CD4-positive, alpha-beta T cell treated with Interleukin-4 for 4 hours (primary cell): ENCODE results near the gene STARD3.

Source experiments
- DNase-seq: peaks from one replicate; pipeline ENCODE4 v3.0.0-alpha.2; 2020

The STARD3 gene

GRCh38 chr17:39661744-39662541 lies 25.0 kb downstream of the STARD3 start:
- DNase-seq: no peak

- no peak for DNase-seq
Measured at GRCh38 chr17:39662551-39663339, 25.8 kb downstream of the STARD3 start.

- DNase-seq: no peak
Measured at GRCh38 chr17:39663340-39663687, 26.4 kb downstream of the STARD3 start.

DNA sequence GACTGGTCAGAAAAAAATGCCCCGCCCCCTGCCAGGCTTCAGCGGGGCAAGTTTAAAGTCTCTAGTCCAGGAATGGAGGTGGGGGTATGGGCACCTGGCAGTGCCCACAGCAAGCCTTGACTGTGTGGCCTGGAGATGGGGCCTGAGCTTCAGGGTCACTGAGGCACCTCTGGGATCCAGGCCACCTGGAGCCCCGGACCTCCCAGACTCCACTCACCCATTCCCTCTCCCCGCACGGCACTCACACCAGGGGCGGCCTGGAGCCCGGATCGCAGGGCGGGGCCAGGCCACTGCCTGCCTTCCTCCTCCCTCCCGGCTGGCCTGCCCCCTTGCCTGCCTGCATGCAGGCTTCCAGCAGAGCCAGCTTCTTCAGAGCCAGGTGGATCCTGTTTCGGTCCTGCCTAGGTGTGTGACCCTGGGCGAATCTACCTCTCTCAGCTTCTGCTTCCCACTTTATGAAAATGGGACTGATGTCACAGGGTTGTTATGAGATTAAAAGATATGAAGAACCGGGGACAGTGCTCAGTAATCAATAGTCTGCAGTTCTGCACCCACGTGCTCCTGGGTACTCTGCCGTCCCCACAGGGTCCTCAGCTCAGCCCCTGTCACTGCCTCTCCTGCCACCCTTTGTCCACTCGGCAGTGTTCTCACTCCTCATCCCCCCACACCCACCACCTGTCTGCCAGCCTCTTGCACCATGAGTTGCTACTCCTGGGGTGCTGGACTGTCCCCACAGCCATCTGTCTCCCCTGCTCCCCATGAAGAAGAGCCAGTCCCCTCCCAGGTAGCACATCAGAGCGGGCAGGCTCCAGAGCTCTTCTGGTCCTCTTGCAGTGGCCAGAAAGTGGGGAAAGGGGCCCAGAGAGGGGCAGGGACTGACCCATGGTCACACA lies 27.0 kb downstream of the STARD3 start:
- DNase-seq: no peak

DNA sequence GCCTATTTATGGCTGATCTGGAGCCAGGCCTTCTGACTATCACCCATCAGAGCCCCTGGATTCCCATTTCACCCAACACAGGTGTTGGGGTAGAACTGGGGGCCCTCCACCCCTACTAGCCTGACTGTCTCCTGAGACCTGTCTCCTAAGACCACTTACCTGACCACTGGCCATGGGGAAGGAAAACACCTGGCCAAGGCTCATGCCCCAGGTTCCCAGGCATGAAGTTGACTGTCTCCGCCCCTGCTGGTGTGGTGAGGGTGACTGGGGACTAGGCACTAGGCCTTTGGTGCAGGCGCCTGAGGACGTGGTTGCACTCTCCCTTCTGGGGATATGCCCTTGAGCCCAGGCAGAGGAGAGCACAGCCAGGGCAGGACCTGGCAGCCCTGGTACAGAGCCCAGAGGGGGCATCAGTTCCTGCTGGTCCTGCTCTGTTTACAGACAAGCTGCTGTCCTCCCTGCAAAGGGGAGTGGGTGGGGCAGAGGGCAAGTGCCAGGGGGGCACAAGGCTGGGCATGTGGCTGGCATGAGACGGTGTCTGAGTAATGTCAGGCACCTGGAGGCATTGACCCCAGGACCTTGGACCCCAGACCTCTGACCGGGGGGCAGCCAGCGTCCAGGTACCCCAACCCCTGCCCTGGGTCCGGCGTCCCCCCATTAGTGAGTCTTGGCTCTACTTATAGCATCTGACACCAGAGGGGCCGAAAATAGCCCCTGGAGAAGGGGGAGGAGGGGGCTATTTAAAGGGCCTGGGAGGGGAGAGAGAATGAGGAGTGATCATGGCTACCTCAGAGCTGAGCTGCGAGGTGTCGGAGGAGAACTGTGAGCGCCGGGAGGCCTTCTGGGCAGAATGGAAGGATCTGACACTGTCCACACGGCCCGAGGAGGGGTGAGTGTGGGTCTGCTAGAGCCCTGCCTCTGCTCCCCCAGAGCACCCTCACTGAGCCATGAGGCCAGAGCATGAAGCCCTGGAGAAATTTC lies 27.9 kb downstream of the STARD3 start, which contains the start of gene TCAP:
Gene TCAP, plus strand, starts transcription at position 769 of the 981 bp plus-strand sequence. Its CDS starts 11 bp downstream, at position 780.
- no peak for DNase-seq

GRCh38 chr17:39665642-39666224 lies 28.8 kb downstream of the STARD3 start:
- DNase-seq: no peak

DNA sequence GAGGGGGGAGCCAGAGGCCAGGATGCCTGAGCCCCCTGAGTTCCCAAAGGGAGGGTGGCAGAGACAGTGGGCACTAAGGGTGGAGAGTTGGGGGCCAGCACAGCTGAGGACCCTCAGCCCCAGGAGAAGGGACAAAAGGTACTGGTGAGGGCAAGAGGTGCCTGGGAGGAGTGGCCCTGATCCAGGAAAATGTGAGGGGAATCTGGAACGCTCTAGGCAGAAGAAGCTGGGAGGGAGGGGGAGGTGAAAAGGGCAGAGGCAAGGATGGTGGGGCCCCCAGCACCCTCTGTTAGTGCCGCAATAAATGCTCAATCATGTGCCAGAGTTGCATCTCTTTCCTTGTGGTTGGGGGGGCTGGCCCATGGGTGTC lies 29.3 kb downstream of the STARD3 start:
- no peak for DNase-seq

DNA sequence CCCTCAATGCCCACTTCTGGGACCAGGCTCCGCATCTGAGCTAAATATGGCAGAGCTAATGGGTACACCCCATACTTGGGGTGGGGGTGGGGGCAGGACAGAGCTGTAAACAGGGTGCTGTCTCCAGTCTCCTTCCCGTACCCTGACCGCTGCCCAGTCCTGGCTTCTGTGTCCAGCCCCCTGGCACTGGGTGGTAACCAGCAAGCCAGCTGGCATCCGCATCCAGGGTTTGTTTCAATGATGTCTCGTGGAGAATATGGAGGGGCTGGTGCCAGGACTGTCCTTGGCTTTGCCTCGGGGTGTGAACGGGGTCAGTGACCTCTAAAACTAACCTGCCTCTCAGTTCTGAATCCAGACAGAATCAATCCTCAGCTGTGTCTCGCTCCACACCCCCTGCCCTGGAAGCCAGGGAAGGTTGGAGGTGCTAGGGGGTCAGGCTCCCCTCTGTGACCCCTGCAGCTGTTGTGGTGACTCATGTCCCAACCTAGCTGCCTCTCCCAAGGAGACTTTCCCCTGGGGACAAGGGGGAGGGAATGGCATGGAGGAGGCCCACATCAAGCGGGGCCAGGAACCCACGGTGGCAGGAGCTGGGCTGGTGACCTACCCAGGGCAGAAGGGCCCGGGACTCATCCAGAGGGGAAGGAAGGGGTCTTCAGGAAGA lies 29.8 kb downstream of the STARD3 start:
- DNase-seq: no peak

GRCh38 chr17:39667262-39667944 lies 30.5 kb downstream of the STARD3 start:
- DNase-seq: no peak

DNA sequence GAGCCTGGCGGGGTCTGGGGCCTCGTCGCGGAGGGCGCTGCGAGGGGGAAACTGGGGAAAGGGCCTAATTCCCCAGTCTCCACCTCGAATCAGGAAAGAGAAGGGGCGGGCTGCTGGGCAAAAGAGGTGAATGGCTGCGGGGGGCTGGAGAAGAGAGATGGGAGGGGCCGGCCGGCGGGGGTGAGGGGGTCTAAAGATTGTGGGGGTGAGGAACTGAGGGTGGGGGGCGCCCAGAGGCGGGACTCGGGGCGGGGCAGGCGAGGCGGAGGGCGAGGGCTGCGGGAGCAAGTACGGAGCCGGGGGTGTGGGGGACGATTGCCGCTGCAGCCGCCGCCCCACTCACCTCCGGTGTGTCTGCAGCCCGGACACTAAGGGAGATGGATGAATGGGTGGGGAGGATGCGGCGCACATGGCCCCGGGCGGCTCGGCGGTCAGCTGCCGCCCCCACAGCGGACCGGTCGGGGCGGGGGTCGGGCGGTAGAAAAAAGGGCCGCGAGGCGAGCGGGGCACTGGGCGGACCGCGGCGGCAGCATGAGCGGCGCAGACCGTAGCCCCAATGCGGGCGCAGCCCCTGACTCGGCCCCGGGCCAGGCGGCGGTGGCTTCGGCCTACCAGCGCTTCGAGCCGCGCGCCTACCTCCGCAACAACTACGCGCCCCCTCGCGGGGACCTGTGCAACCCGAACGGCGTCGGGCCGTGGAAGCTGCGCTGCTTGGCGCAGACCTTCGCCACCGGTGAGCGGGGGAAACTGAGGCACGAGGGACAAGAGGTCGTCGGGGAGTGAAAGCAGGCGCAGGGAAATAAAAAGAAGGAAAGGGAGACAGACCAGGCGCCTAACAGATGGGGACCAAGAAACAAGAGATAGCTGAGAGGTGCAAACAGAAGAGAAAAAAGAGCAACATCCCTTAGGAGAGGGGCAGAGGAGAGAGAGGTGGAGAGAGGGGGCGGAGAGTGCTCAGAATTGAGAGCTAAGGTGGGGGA lies 31.3 kb downstream of the STARD3 start, which contains the start of gene PNMT:
Gene PNMT, plus strand, starts transcription at position 509 of the 980 bp plus-strand sequence. Its CDS starts 23 bp downstream, at position 532.
- DNase-seq: peak; percentile 51

DNA sequence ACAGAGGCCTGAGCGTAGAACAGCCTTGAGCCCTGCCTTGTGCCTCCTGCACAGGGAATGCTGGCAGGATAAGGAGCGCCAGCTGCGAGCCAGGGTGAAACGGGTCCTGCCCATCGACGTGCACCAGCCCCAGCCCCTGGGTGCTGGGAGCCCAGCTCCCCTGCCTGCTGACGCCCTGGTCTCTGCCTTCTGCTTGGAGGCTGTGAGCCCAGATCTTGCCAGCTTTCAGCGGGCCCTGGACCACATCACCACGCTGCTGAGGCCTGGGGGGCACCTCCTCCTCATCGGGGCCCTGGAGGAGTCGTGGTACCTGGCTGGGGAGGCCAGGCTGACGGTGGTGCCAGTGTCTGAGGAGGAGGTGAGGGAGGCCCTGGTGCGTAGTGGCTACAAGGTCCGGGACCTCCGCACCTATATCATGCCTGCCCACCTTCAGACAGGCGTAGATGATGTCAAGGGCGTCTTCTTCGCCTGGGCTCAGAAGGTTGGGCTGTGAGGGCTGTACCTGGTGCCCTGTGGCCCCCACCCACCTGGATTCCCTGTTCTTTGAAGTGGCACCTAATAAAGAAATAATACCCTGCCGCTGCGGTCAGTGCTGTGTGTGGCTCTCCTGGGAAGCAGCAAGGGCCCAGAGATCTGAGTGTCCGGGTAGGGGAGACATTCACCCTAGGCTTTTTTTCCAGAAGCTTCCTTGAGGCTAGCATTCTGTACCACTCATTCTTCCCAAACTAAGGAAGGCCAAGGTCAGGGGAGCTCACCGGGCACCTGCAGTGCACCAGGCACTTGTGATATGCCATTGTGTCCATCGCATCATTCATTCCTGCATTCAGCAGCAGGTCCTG lies 33.2 kb downstream of the STARD3 start:
- no peak for DNase-seq

DNA sequence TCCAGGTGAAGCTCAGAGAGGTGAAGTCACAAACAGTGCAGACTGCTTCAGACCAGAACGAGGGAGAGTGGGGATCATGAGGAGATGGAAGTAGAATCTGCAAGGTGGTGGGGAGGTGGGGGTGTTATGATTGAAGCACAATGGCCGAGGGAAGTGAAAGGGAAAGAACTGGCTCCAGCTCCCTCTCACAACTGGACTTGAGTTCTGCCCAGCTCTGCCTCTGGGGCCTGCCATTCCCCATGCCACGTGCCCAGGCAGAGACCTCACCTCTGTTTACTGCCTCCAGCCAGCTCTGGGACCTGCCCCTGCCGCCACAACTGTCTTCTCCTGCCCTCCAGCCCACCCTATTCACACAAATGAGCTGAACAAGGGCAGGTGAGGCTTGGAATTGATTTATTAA lies 33.8 kb downstream of the STARD3 start:
- no peak for DNase-seq

DNA sequence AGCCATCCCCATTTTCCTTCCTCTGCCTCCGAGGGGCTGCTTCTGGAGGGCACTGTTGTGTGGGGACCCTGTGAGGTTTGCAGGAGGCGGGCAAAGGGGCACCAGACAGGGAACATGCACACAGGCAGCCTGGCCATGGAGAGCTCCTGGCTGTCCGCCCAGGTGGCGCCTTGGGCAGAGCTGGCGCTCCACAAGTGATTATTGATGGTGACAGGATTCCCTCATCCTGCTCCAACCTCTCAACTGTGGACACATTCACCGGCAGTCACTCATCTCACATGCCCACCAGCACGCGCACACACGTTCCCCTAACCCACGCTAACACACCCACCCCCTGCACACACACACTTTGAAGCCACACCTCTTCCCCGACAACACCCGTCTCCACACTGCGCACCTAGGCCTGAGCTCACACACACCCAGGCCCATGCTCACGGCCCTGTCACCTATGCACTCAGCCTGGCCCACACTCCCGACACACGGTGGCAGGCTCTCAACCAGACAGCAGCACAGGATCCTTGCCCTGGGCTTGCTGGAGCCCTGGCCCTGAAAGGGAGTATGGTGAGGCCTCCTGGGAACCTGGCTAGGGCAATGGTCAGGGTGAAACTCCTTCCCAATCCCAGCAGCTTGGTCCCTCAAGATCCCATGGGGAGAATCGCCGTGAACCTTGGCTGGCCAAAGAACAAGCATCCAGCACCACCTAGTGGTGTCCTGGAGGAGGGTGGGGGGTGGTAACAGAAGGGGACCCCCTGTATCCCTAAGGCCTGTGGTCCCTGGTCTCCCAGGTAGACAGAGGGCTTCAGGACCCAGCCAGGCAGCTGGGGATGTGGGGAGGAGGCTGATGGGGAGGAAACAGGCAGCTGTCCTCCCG lies 34.9 kb downstream of the STARD3 start:
- no peak for DNase-seq

GRCh38 chr17:39672522-39673334 lies 35.8 kb downstream of the STARD3 start:
- DNase-seq: no peak

DNA sequence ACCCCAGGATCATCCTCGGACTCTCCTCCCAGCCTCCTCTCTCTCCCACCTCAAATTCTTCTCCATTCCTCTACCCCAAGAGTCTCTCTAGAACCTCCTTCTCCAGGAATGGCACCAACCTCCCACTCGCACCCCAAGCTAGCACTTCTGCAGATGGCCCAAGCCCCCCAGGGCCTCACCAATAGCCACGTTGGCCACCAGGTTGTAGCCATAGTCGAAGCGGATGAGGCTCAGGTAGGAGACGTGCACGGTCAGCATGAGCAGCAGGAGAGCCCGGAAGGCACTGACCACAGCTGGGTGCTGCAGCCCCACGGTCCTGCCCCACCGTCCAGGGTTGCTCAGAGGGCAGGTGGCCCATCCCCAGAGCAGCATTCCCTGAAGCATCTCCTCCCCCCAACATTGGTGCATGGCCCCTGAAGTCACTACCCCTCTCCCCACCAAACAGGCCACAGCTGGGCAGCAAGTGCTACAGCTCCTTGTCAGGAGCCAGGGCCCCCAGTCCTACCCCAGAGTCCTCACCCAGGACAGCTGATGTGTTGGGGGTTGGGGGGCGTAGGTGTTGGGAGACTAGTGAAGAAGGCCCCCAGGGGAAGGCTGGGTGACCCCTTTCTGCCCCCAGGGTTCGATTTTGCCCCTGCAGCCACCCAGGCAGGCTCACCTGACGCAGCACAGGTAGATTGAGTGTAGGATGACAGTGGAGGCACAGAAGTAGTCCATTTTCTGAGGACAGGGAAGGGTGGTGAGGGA lies 36.6 kb downstream of the STARD3 start:
- no peak for DNase-seq
